HCT116 (cell line): ENCODE measurements around the gene CDKN1A. TPM values are rescaled to one million over a fixed set of nuclear protein-coding genes. Genes with fewer than 3 reads are reported as not detected.

ENCODE experiments used
- ATAC-seq: fragments of 200-7000 bp; cut with Tn5 transposase; 2 replicates; pipeline ENCODE4 v1.9.1; 2020; ENCODE audit warnings: mild to moderate bottlenecking, moderate library complexity
- BruUV-seq: library from RNA; stranded (reverse); fragments of 400-500 nt; replicated peaks from 2 replicates; lab custom pipeline; 2021; lab: Mats Ljungman, UMichigan
- CTCF ChIA-PET: fragments of 300-600 bp; sonication (Branson Sonifier 250); formaldehyde crosslinking; loops from one replicate; lab custom pipeline; 2021; ENCODE audit warnings: antibody characterized with exemption; lab: Charles Lee
- POLR2A ChIA-PET: fragments of 300-600, 350-600 bp; sonication (Branson Sonifier 250); formaldehyde crosslinking; loops from one replicate; lab custom pipeline; 2021; ENCODE audit warnings: antibody characterized with exemption; lab: Charles Lee
- RAD21 ChIA-PET, 2 experiments: fragments of 300-600 bp; sonication (Branson Sonifier 250); formaldehyde crosslinking; loops; one replicate each; lab custom pipeline; 2023; ENCODE audit warnings: low total read pairs in 2 of 2; ENCODE audit not compliant: uncharacterized antibody in 2 of 2, unreplicated experiment in 2 of 2, low non-redundant PET in 1 of 2; lab: Charles Lee
- DNase-seq: peaks from one replicate; pipeline ENCODE4 v3.0.0-alpha.2; 2010; ENCODE audit warnings: low read depth, low spot score
- H2AFZ ChIP-seq: fragments of 200-600 bp; shearing (Covaris generic), sonication (generic); 2 replicates; pipeline ENCODE4 v1.6.1; 2017; ENCODE audit warnings: low read depth, mixed run types, mixed read lengths, antibody characterized with exemption, low read length; ENCODE audit not compliant: poor library complexity, severe bottlenecking
- H3K27ac ChIP-seq: 2 replicates; pipeline ENCODE4 v1.5.1; 2012; ENCODE audit warnings: low read depth, low read length
- H3K27me3 ChIP-seq: fragments of 200-600 bp; sonication (generic); 2 replicates; pipeline ENCODE4 v1.6.1; 2016; ENCODE audit warnings: mixed run types, low read length, mixed read lengths; ENCODE audit not compliant: insufficient read depth
- H3K36me3 ChIP-seq, 2 experiments: fragments of 200-500 bp in 1 of 2; fragments of 200-600 bp in 1 of 2; sonication (Bioruptor generic) in 1 of 2; sonication (generic) in 1 of 2; 2 replicates each; pipeline versions ENCODE4 v1.5.1 to v1.6.1; 2014 to 2016; ENCODE audit warnings: low read length in 2 of 2, inconsistent platforms in 1 of 2, mixed read lengths in 1 of 2, mixed run types in 1 of 2; ENCODE audit not compliant: insufficient read depth in 2 of 2, control insufficient read depth in 1 of 2
- H3K4me1 ChIP-seq, 2 experiments: fragments of 200-600 bp in 1 of 2; sonication (generic) in 1 of 2; 2 replicates each; pipeline versions ENCODE4 v1.5.1 to v1.6.1; 2012 to 2017; ENCODE audit warnings: low read length in 2 of 2, inconsistent platforms in 1 of 2, mild to moderate bottlenecking in 1 of 2, mixed read lengths in 1 of 2, mixed run types in 1 of 2, moderate library complexity in 1 of 2; ENCODE audit not compliant: insufficient read depth in 2 of 2, control insufficient read depth in 1 of 2
- H3K4me2 ChIP-seq: fragments of 200-600 bp; sonication (generic); 2 replicates; pipeline ENCODE4 v1.6.1; 2017; ENCODE audit warnings: mixed run types, low read length, mixed read lengths
- H3K4me3 ChIP-seq, 2 experiments: fragments of 200-600 bp in 1 of 2; sonication (generic) in 1 of 2; replicated peaks in 1 of 2; 2 replicates each; pipeline ENCODE4 v1.5.1; 2011 to 2016; ENCODE audit warnings: low read length in 2 of 2, control low read depth in 1 of 2, low read depth in 1 of 2, mild to moderate bottlenecking in 1 of 2, mixed read lengths in 1 of 2, mixed run types in 1 of 2
- H3K79me2 ChIP-seq: fragments of 200-600 bp; sonication (generic); 2 replicates; pipeline ENCODE4 v1.6.1; 2017; ENCODE audit warnings: mild to moderate bottlenecking, mixed run types, low read length, moderate library complexity, mixed read lengths; ENCODE audit not compliant: insufficient read depth
- H3K9ac ChIP-seq: fragments of 200-600 bp; sonication (generic); 2 replicates; pipeline ENCODE4 v1.6.1; 2016; ENCODE audit warnings: low read length, mixed read lengths
- H3K9me2 ChIP-seq: fragments of 200-600 bp; sonication (generic), shearing (Covaris generic); 2 replicates; pipeline ENCODE4 v1.6.1; 2017; ENCODE audit warnings: mixed run types, mild to moderate bottlenecking, moderate library complexity; ENCODE audit not compliant: insufficient read depth
- H3K9me3 ChIP-seq, 2 experiments: fragments of 200-500 bp in 1 of 2; fragments of 200-600 bp in 1 of 2; sonication (Bioruptor generic) in 1 of 2; sonication (generic) in 1 of 2; 2 replicates each; pipeline ENCODE4 v1.6.1; 2014 to 2017; ENCODE audit warnings: low read length in 2 of 2, mixed read lengths in 2 of 2, inconsistent platforms in 1 of 2, low read depth in 1 of 2, mild to moderate bottlenecking in 1 of 2, mixed run types in 1 of 2, moderate library complexity in 1 of 2; ENCODE audit not compliant: control insufficient read depth in 1 of 2, insufficient read depth in 1 of 2
- H4K20me1 ChIP-seq: fragments of 200-600 bp; sonication (generic), shearing (Covaris generic); 2 replicates; pipeline ENCODE4 v1.6.1; 2017; ENCODE audit warnings: mixed run types, mild to moderate bottlenecking, moderate library complexity; ENCODE audit not compliant: insufficient read depth
- EZH2 ChIP-seq: fragments of 200-600 bp; sonication (generic); IDR thresholded peaks from 2 replicates; pipeline ENCODE4 v1.6.1; 2017; ENCODE audit warnings: antibody characterized with exemption, mixed run types
- SIN3A ChIP-seq: IDR thresholded peaks from 2 replicates; pipeline ENCODE4 v1.6.1; 2012; ENCODE audit warnings: low read depth
- SRF ChIP-seq: IDR thresholded peaks from 2 replicates; pipeline ENCODE4 v1.6.1; 2012; ENCODE audit warnings: low read depth
- intact Hi-C: fragments of 100-400 bp; cut with micrococcal nuclease; formaldehyde crosslinking; loops from 2 replicates; pipeline ENCODE4 v1.10.0; 2022
- total RNA-seq: library from RNA; stranded (reverse); gene quantifications from one replicate; pipeline ENCODE4 v1.2.1, GENCODE V29; 2021; ENCODE audit not compliant: unreplicated experiment
- TF ChIP-seq, protein P1 (sequence below): IDR thresholded peaks from 2 replicates; pipeline ENCODE4 v1.6.1; 2012

Gene CDKN1A
- total RNA-seq, 1 experiment from 2014 or later: 179 TPM

- Histone ChIP-seq H2AFZ (no peak overlapping the region), H3K9me2 (no peaks in the 10 kb centered on the region), H3K9me3 (no peaks in the 10 kb centered on the region), H3K27me3 (no peaks in the 10 kb centered on the region), H3K36me3 (no peaks in the 10 kb centered on the region), H3K79me2 (no peaks in the 10 kb centered on the region), H3K4me3 (no peak overlapping the region), H3K4me1 (peaks cover 16 to 18% of the 10 kb centered on the region in 2 experiments; a peak in 3 of 4 replicates), H3K4me2 (no peak overlapping the region), H3K27ac (no peak overlapping the region), H4K20me1 (no peaks in the 10 kb centered on the region), H3K9ac (no peak overlapping the region)
- POLR2A ChIA-PET: no interaction called here
- intact Hi-C loops: no loop called here
- TF ChIP-seq SRF: no peak
- no peak for TF ChIP-seq EZH2
- RAD21 ChIA-PET: no interaction called here
- ATAC-seq (no peak), DNase-seq (no peak)
- CTCF ChIA-PET: no interaction called here
- no TSS peak for BruUV-seq
These were observed 39.9 kb upstream of the CDKN1A start for GRCh38 chr6:36638579-36638978.

GRCh38 chr6:36639171-36639808, 39.2 kb upstream of the CDKN1A start:
- RAD21 ChIA-PET: no interaction called here

More at GRCh38 chr6:36639171-36639808, 39.2 kb upstream of the CDKN1A start:
- POLR2A ChIA-PET: no interaction called here
- H3K27me3 ChIP-seq: no peaks in the 10 kb centered on the region
- H3K36me3 ChIP-seq: no peaks in the 10 kb centered on the region
- H3K79me2 ChIP-seq: no peaks in the 10 kb centered on the region
- H3K9me2 ChIP-seq: no peaks in the 10 kb centered on the region
- H2AFZ ChIP-seq: no peak overlapping the region
- no peak for ATAC-seq
- CTCF ChIA-PET: no interaction called here
- H3K9ac ChIP-seq: no peak overlapping the region
- no peak for DNase-seq
- H3K4me3 ChIP-seq: no peak overlapping the region
- H3K4me1 ChIP-seq: peaks cover 18 to 19% of the 10 kb centered on the region in 2 experiments; a peak in 3 of 4 replicates
- H3K4me2 ChIP-seq: no peak overlapping the region
- H3K9me3 ChIP-seq: no peaks in the 10 kb centered on the region
- no peak overlapping the region for H3K27ac ChIP-seq
- no TSS peak for BruUV-seq
- no peaks in the 10 kb centered on the region for H4K20me1 ChIP-seq
- TF ChIP-seq, protein P1, sequence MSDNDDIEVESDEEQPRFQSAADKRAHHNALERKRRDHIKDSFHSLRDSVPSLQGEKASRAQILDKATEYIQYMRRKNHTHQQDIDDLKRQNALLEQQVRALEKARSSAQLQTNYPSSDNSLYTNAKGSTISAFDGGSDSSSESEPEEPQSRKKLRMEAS: no peak
- TF ChIP-seq SIN3A: no peak
- TF ChIP-seq, all 23 proteins: peak for 0
- intact Hi-C loops: no loop called here
